ENCODE results near the gene PNMT.
A peak's percentile ranks its signal among the peaks of the same experiment; 100 is the strongest.

PNMT gene, protein sequence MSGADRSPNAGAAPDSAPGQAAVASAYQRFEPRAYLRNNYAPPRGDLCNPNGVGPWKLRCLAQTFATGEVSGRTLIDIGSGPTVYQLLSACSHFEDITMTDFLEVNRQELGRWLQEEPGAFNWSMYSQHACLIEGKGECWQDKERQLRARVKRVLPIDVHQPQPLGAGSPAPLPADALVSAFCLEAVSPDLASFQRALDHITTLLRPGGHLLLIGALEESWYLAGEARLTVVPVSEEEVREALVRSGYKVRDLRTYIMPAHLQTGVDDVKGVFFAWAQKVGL

DNA sequence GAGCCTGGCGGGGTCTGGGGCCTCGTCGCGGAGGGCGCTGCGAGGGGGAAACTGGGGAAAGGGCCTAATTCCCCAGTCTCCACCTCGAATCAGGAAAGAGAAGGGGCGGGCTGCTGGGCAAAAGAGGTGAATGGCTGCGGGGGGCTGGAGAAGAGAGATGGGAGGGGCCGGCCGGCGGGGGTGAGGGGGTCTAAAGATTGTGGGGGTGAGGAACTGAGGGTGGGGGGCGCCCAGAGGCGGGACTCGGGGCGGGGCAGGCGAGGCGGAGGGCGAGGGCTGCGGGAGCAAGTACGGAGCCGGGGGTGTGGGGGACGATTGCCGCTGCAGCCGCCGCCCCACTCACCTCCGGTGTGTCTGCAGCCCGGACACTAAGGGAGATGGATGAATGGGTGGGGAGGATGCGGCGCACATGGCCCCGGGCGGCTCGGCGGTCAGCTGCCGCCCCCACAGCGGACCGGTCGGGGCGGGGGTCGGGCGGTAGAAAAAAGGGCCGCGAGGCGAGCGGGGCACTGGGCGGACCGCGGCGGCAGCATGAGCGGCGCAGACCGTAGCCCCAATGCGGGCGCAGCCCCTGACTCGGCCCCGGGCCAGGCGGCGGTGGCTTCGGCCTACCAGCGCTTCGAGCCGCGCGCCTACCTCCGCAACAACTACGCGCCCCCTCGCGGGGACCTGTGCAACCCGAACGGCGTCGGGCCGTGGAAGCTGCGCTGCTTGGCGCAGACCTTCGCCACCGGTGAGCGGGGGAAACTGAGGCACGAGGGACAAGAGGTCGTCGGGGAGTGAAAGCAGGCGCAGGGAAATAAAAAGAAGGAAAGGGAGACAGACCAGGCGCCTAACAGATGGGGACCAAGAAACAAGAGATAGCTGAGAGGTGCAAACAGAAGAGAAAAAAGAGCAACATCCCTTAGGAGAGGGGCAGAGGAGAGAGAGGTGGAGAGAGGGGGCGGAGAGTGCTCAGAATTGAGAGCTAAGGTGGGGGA lies at the start of gene PNMT:
Gene PNMT, plus strand, starts transcription at position 509 of the 980 bp plus-strand sequence. Its CDS starts 23 bp downstream, at position 532.
- H3K27ac ChIP-seq = no peak within 1 kb of the TSS
- peak; percentile 19; the same call in 1 of the 2 replicates for TF ChIP-seq ZFX (IDR thresholded peaks at IDR 0.05)
- TF ChIP-seq, protein P1, sequence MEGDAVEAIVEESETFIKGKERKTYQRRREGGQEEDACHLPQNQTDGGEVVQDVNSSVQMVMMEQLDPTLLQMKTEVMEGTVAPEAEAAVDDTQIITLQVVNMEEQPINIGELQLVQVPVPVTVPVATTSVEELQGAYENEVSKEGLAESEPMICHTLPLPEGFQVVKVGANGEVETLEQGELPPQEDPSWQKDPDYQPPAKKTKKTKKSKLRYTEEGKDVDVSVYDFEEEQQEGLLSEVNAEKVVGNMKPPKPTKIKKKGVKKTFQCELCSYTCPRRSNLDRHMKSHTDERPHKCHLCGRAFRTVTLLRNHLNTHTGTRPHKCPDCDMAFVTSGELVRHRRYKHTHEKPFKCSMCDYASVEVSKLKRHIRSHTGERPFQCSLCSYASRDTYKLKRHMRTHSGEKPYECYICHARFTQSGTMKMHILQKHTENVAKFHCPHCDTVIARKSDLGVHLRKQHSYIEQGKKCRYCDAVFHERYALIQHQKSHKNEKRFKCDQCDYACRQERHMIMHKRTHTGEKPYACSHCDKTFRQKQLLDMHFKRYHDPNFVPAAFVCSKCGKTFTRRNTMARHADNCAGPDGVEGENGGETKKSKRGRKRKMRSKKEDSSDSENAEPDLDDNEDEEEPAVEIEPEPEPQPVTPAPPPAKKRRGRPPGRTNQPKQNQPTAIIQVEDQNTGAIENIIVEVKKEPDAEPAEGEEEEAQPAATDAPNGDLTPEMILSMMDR (conservative IDR thresholded peaks at IDR 0.05) = peak; percentile 68

DNA sequence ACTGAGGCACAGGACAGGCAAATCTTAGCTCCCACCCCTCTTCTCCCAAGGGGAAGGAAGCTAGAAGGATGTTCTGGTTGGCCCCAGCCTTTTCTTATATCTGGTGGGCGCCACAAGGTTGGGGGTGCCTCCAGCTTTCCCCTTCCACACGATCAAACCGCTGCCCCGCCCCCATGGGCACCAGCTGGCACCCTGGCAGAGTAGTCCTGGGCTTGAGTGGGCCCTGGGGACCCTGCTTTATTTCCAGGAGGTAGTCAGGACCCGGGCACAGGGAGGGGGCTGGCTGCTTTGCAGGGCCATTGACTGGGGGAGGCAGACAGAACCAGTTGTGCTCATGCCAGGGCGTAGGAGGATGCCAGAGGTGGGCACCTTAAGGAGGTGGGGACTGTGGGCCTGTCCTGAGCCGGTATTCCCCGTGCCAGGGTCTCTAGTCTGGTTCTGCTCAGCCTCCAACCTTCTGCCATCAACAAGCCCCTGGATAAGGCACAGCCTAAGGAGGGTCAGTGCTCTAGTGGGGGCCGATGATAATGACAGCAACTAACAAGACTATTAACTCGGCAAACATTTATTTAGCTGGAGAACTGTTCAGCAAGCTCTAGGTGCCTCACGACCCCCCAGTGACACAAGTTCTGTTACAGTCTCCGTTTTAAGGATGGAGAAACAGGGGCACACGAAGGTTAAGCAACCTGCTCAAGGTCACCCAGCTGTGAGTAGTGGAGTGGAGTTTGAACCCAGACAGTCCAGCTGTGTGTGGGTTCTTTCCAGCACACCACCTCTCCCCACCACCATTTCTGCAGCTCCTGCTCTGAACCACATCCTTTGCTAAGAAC lies 49.1 kb upstream of the PNMT start:
- peak overlapping the region; percentile 76 for H3K27ac ChIP-seq
- TF ChIP-seq ZFX (IDR thresholded peaks at IDR 0.05) = no peak
- TF ChIP-seq, protein P1 (conservative IDR thresholded peaks at IDR 0.05) = no peak

DNA sequence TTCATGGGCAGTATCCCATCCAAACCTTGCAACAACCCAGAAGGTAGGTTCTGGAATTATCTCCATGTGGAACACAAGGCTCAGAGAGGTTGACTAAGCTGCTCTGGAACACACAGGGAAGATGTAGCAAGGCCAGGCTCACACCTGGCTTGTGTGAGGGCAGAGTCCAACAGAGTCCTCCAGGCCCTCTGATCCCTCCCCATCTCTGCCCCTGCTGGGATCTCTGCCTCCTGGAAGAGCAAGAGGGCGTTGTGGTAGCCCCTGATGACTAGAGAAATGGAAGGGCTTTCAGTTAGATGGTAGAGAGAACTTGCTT lies 48.5 kb upstream of the PNMT start:
- TF ChIP-seq, protein P1 (conservative IDR thresholded peaks at IDR 0.05) = no peak
- no peak for TF ChIP-seq ZFX (IDR thresholded peaks at IDR 0.05)
- no peak overlapping the region; the same call in 1 of the 2 replicates for H3K27ac ChIP-seq

DNA sequence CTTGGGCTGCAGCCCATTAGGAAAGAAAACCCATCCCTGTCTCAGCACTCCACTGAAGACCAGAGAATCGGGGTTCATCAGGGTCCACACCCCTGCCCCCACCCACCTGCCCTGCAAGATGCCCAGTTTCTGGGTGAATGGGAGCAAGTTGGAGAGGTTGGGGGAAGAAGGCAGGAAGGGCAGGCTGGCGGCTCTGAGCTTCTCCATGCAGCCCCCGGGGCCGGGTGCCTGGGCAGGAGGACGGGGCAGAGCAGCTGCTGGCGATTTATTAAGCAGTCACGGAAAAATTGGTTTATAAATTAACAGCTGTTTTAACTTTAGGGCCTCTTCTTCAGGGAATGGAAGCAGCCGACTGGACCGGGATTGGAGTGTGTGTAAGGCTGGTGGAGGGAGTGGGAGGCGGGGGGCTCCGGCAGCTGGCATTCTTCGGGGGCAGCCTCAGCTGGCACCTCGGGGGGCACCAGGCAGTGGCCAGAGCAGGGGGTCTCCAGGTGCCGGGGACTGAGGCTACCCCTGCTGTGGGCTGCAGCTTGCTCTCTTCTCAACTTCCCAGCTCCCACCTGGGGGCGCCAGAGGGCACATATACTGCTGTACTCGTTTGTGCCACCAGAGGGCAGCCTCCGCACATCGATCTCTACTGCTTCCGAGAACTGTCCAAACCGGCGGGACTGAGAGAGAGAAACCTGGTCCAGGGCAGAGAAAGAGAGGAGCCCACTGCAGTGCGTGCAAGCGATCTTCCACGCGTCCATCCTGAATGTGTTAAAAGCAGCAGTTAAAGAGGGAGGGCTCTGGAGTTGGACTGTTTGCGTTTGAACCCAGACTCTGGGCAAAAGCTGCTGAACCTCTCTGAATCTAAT lies 46.5 kb upstream of the PNMT start:
- no peak overlapping the region for H3K27ac ChIP-seq
- TF ChIP-seq ZFX (IDR thresholded peaks at IDR 0.05) = no peak
- TF ChIP-seq, protein P1 (conservative IDR thresholded peaks at IDR 0.05) = peak; percentile 100

DNA sequence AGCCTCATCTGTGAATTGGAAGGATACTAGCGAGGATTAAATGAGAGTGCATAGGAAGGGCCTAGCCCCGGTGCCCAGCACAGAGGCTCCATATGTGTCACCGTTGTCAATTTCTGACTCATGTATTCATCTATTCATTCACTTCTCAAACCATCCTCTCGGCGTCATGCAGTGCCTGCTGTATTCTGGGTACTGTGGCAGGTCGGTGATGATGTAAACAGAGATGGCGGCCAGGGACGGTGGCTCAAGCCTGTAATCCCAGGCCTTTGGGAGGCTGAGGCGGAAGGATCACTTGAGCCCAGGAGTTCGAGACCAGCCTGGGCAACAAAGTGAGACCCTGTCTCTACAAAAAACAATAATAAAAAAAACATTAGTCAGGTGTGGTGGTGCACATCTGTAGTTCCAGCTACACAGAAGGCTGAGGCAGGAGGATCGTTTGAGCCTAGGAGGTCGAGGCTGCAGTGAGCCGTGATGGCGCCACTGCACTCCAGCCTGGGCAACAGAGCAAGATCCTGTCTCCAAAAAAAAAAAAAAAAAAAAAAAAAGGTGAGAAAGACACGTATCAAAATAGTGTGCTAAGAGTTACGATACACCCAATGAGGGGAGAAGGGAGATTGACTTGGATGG lies 45.8 kb upstream of the PNMT start:
- no peak overlapping the region for H3K27ac ChIP-seq
- no peak for TF ChIP-seq ZFX (IDR thresholded peaks at IDR 0.05)
- TF ChIP-seq, protein P1 (conservative IDR thresholded peaks at IDR 0.05) = 0 out of 2 replicates have a peak, but pooled peaks have one; percentile 28

DNA sequence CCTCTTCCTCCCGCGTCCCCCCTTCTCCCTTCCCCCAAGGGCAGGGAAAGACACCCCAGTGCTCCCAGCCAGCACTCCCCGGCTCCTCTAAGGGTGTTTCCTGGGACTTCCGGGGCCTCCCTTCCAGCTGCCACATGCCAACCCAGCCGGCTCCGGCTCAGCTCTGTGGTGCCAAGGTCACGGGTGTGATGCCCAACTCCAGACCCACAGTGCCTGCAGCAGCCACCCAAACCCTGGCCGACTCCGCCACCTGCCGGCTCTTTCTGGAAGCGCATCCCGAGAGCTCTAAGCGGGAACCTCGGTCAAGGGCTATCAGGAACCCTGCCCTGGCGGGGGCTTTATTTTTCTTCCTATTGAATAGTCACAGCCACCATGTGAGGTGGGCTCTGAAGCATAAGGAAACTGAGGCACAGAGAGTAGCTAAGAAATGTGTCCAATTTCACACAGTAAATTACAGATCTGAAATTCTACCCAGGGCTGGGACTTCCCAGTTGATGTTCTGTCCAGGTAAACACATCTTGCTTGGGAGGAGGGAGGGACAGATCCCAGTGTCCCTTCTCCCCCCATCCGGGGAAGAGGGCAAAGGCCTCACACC lies 44.8 kb upstream of the PNMT start:
- TF ChIP-seq ZFX (IDR thresholded peaks at IDR 0.05) = no peak
- TF ChIP-seq, protein P1 (conservative IDR thresholded peaks at IDR 0.05) = peak; percentile 97
- H3K27ac ChIP-seq = 0 out of 2 replicates have a peak overlapping the region, but pooled peaks have one; percentile 12
